Bone marrow (tissue), 2 donors: ENCODE measurements around the gene JAK3.
"Not testable (repeated sequence)": the region's sequence is repeated elsewhere in the genome, so short reads cannot be mapped to it uniquely, and the experiment has no call there.

ENCODE experiments used
- DNase-seq, 2 donors: peaks; one replicate each; lab custom pipeline; 2025; lab: John Stamatoyannopoulos, UW

The JAK3 gene

DNA sequence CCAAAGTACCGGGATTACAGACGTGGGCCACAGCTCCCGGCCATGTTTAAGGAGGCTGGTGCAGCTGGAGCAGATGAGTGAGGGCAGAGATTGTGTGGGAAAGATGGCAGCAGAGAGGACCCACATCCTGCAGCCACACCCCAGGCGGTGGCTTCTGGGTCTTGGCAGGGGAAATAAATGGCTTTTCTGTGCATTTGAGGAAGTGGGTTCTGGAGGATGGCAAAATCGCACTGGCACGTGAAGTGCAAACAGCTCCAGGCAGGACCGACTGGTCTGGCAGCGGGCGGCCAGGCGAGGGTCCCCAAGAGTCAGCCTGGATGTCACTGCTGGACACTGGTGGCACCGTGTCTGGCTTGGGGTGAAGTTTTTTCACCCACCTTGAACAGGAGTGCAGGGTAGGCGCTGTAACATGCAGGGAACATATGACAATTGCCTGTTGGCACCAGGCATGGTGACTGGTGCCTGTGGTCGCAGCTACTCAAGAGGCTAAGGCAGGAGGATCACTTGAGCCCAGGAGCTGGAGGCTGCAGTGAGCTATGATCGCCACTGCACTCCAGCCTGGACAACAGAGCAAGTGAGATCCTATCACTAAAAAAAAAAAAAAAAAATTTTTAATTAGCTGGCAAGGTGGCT is 44.4 kb downstream of the JAK3 start:
- peak; percentile 11 to 43 for DNase-seq

DNA sequence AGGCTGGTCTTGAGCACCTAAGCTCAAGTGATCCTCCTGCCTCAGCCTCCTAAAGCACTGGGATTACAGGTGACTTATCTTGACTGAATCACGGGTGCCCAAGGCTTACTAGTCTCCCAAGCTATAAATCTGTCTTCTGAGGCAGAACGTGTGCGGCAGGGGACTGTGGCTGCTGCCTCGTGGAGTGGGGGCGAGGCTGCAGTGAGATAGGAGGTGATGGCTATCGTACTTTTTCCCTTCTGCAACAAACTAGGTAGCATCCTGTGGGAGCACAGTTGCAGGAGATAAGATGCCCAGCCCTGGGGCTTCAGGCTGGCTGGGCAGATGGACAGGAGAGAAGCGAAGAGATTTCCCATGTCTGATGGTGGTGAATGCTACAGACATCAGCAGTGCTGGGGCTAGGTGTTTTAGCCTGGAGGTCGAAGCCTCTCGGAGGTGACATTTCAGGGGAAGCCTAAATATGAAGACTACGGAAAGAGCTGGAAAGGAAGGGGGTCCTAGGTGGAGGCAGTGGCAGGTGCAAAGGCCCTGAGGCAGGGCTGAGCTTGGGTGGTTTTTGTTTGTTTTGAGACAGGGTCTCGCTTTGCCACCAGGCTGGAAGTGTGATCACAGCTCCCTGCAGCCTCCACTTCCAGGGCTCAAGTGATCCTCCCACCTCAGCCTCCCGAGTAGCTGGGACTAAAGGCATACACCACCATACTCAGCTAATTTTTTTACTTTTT is 45.5 kb downstream of the JAK3 start:
- no peak for DNase-seq

GRCh38 chr19:17798599-17798998 is 49.2 kb downstream of the JAK3 start:
- not testable (repeated sequence) for DNase-seq

DNA sequence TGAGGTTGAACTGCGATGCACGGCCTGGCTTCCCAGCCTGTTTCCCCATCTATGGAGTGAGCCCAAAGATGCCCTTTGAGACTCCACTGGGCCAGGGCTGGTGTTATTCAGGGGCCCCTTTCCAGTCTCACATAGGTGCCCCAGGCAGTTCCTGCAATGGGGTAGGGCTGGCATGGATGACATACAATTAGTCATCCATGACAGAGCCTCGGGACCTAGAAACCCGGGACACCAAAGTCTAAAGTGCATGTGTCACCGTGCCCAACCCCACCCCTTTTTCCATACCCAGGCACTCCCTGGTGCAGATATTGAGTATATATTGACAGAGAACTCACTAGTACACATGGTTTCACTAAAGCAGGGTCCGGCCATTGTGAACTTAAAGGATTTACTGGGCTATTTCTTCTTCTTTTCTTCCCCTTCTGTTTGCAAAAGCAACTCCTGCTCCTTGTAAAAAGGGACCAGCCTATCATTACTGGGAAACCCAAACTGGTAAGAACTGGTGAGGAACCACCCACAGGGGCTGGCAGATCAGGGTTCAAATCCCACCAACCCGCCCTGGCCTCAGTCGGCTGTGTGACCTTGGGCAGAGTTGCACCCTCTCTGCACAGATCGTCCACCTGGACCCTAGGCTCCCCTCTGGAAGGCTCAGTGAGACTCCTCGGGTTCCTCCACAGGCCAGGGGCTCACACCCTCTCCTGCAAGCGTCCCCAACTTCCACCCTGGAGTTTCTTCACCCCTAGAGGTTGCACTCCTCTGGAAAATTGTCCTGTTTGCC is 50.2 kb downstream of the JAK3 start:
- no peak for DNase-seq

DNA sequence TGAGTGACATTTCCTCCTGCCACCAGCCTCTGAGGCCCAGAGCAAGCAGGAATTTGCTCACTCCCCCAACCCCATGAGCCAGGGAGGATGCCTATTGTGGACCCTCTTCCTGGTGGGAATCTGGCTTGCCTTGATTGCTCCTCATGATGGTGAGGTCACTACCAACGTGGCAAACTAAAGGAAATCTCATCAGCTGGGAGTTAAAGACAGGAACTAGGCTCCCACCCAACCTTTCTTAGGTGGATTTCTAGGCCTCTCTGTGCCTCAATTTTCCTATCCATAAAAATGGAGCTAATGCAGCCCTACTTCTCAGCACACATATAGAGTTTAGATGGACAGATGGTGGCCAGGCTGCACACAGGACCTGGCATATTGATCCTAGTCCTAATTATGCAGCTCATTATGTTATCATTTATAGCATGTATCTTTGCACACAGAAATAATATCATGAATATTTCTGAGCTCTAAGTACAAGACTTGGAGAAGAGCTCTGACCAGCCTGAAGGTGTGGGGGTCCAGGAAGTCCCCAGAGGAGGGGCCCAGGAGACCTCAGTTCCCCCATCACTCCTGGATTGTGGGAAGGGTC is 50.9 kb downstream of the JAK3 start:
- DNase-seq, result no peak

DNA sequence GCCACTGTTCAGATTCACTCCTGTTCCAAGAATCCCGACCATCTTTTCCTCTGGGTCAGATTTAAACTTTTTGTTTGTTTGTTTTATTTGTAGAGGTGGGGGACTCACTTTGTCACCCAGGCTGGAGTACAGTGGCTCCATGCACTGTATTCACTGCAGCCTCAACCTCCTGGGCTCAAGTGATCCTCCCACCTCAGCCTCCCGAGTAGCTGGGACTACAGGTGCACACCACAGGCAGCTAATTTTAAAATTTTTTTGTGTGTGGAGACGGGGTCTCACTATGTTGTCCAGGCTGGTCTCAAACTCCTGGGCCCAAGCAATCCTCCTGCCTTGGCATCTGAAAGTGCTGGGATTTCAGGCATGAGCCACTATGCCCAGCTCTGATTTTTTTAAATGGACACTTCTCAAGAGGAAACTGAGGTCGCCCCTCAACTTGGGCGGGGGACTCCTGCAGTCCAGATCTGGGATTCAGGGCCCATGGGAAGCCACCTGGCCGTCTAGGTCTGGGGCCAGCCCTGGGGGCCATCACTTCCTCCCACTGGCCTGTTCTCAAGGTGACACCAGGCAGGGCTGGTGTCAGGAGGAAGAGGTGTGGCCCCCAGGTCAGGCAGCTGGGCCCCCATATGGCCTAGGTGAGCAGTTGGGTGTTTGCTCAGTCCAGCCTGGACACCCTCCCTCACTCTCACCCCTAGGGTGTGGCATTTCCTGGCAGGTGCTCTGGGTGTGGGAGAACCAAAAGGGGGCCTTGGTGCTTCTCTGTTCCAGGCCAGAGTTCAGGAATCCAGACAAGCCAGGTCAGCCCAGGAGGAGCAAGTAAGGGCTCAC is 51.6 kb downstream of the JAK3 start:
- DNase-seq, result no peak

GRCh38 chr19:17795495-17795856 is 52.3 kb downstream of the JAK3 start:
- DNase-seq, result no peak

- DNase-seq, result peak in 1 of 2 donors; percentile 28
Measured at GRCh38 chr19:17794731-17795494, 52.9 kb downstream of the JAK3 start, which contains the start of gene B3GNT3. Gene B3GNT3, plus strand, starts transcription at chr19:17795138. Its CDS starts 12,670 bp downstream, at chr19:17807808.

- no peak for DNase-seq
Measured at GRCh38 chr19:17794412-17794730, 53.4 kb downstream of the JAK3 start.

DNA sequence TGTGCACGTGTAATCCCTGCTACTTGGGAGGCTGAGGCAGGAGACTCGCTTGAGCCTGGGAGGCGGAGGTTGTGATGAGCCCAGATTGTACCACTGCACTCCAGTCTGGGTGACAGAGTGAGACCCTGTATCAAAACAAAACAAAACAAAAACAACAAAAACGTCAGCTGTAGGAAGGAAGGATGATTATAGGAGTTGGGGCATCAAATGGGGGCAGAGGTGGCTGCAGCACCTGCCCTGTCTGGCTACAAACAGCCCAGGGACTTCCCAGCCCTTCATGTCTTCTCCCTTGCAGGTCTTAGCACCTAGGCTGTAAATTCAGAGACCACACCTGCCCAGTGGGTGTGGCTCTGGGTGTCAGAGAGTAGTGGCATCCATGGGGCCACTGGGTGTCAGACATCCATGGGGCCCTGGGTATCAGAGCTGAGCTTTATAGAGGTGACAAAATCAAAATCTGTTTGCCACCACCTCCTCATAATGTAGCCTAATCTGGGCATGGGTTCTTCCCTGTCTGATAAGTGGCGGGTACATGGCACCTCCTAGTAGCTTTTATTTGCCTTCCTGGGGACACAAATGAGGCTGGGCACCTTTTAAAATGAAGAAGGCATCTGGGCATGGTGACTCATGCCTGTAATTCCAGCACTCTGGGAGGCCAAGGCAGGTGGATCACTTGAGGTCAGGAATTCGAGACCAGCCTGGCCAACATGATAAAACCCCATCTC is 57.6 kb downstream of the JAK3 start:
- no peak for DNase-seq

DNA sequence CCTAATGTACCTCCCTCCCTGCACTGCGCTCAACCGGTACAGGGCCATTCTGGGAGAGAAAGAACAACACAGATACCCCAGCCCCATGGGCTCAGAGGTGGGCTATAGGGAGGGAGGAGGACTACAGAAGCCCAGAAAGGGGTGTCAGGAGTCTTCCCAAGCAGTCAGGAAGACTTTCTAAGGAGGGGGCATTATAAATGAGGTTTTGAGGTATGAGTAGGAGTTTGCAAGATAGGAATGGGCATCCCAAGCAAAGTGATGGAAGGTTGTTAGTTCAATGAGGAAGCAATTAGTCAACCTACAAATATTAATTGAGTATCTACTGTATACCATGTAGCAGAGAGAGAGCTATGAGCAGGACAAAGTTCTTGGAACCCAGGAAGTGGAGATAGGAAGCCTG is 59.1 kb downstream of the JAK3 start:
- DNase-seq, result no peak

DNA sequence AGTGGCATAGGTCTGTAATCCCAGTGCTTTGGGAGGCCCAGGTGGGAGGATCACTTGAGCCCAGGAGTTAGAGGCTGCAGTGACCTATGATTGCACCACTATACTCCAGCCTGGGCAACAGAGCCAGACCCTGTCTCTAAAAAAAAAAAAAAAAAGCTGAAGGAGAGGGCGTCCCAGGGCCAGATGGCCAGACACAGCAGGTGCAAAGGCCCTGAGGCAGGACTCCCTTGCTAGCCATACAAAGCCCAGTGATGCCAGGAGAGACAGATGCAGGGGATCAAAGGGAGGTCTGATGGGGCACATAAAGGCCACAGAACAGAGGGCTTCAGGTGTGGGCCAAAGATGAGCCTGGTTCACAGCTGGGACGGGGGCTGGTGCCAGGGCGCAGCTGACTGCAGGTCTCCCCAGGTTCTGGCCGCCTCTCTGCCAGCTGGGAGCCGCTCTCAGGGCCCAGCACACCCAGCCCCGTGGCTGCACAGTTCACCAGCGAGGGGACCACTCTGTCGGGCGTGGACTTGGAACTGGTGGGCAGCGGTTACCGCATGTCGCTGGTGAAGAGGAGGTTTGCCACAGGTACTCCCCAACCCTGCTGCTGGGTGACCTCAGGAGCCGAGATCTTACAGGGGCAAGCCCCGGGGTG is 60.4 kb downstream of the JAK3 start:
- DNase-seq, result no peak

DNA sequence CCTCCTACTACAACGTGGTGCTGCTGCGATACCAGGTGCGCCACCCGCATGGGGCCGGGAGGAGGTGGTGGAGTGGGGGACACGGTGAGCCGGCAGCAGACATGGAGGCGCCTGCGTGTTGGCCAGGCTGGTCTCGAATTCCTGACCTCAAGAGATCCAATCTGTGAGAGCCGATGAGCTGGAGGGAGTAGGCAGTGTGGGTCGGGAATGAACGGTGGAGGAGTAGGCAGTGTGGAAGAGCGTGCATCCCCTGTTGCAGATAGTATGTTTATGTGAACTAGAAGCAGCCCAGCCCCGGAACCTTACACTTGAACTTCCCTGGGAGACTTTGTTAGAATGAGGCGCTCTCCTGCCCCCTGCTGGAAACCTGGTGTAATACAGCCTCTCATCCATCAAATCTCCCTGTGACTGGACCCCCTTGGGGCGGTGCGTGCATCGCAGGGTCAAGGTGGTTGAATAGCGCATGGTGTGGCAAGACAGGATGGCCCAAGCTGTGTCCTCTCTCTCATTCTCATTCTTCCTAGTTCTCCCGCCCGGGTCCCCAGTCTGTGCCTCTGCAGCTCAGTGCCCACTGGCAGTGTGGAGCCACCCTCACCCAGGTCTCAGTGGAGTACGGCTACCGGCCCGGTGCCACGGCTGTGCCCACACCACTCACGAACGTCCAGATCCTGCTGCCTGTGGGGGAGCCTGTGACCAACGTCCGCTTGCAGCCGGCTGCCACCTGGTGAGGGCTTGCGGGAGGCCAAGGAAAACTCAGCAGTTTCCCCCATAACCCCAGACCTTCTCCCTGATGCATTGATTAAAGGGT is 63.4 kb downstream of the JAK3 start:
- DNase-seq, result peak; percentile 41 to 45

- DNase-seq, result not testable (repeated sequence)
Measured at GRCh38 chr19:17783721-17784120, 64.1 kb downstream of the JAK3 start.

DNA sequence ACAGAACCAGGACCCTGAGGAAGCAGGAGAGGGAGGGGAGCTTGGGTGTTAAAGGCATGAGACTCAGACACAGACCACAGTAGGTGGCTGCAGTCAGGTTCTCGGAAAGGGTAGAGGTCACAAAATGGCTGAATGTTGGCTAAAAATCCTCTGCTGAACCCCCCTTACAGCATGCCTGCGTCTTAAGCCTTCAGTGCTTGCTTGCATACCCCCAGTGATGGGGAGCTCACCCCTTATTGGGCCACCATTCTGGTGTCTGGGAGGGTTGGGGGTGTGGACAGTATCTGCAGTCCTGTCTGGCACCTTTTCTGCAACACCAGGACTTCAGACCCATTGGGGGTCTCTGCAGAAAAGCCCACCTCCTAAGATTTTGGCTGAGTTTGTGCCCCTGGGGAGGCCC is 67.0 kb downstream of the JAK3 start:
- no peak for DNase-seq

- DNase-seq, result peak in 1 of 2 donors; percentile 10
Measured at GRCh38 chr19:17778968-17779929, 68.5 kb downstream of the JAK3 start.

DNA sequence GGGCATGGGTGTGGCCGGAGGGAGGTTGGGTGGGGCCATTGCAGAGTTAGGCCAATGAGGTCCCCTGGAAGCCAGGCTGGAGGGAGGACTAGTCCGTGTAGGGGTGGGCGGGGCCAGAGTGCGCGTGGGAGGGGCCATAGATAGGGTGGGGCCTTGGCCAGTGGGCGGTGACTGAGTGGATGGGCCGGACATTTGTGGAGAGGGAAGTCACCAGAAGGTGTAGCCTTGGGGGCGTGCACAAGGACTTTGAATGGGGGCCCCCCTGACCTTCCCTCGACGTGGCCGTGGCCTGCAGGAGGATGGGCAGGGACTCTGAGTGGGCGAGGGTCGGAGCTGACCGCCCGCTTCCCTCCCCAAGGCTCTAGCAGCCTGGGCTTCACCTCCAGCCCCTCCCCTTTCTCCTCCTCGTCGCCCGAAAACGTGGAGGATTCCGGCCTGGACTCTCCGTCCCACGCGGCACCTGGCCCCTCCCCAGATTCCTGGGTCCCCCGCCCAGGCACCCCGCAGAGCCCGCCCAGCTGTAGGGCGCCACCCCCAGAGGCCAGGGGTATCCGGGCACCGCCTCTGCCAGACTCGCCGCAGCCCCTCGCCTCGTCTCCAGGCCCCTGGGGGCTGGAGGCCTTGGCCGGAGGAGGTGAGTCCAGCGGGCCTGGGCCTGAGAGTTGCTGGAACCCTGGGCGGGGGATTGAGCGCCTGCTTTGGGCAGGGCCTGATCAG is 69.4 kb downstream of the JAK3 start:
- no peak for DNase-seq
